Measurements from ENCODE around the gene TMC5. TPM values are rescaled to one million over a fixed set of nuclear protein-coding genes. Genes with fewer than 3 reads are reported as not detected.

TMC5 gene
- total and polyA plus RNA-seq, 2 of the 8 experiments (the other 6 are each of a cell fraction or from before 2014, with no cell fraction given) = 1.6 to 1.8 TPM

DNA sequence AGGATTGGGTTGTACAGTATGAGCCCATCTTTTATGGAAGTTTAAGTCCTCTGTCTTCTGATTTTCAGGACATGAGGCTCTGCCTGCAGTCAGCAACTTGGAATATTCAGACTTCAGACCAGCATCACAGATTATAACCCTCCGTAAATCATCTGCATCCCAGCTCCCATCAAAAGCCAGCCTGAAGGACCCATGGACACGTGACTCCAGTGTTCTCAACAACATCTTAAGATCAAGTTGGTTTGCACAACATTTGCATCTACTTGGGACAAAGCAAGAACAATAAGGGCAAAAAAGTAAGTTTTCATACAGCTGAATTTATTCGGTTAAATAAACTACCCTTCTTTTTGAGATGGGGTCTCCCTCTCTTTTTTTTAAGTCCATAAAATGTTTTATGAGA lies 12.7 kb downstream of the TMC5 start:
- CTCF ChIA-PET (ENCODE audit: partially characterized antibody) = interaction anchor here (0.6 to 2.0 kb wide), 2 partner anchors 72 to 90 kb away, joined by 3 to 5 read pairs; no protein-coding TSS in a partner anchor
- Histone ChIP-seq H2BK5ac (ENCODE audit: low read depth, low read length) (no peak overlapping the region), H2AFZ (ENCODE audit: low read length) (no peak overlapping the region), H2BK12ac (ENCODE audit: low read depth, low read length) (no peak overlapping the region), H2AK5ac (ENCODE audit: low read depth, low read length) (no peak overlapping the region), H3K27ac (ENCODE audit: low read depth, low read length) (no peak overlapping the region), H3K4me1 (replicated peaks in 1 of 4; ENCODE audit: control insufficient read depth in 3 of 4, insufficient read depth in 4 of 4, low read length in 3 of 4) (no peaks in the 10 kb centered on the region), H3K9ac (replicated peaks in 1 of 4; ENCODE audit: extremely low read depth in 1 of 4, low read depth in 3 of 4, low read length in 3 of 4) (no peak overlapping the region), H3K18ac (ENCODE audit: extremely low read depth, low read length) (no peak overlapping the region), H3K4me3 (ENCODE audit: extremely low read depth in 1 of 4, insufficient read depth in 2 of 4, low read depth in 3 of 4, low read length in 4 of 4) (no peak overlapping the region), H3K14ac (ENCODE audit: insufficient read length) (no peak overlapping the region), H3K4me2 (ENCODE audit: insufficient read depth in 1 of 2, low read depth in 2 of 2, low read length in 2 of 2) (no peak overlapping the region), H2BK15ac (ENCODE audit: low read length) (no peak overlapping the region), H3K56ac (replicated peaks; ENCODE audit: insufficient read length, low read depth, low read length) (no peak overlapping the region), H2BK120ac (replicated peaks; ENCODE audit: low read depth, low read length) (no peak overlapping the region), H3K23ac (ENCODE audit: insufficient read length) (no peak overlapping the region), H4K5ac (ENCODE audit: insufficient read length, low read depth, low read length) (no peak overlapping the region), H3K79me2 (ENCODE audit: control insufficient read depth in 1 of 2, insufficient read depth in 2 of 2, low read length in 2 of 2) (no peaks in the 10 kb centered on the region), H3K36me3 (ENCODE audit: control insufficient read depth in 2 of 4, insufficient read depth in 4 of 4, low read length in 3 of 4) (no peaks in the 10 kb centered on the region), H3K79me1 (ENCODE audit: low read depth, low read length) (no peaks in the 10 kb centered on the region), H4K20me1 (replicated peaks in 1 of 2; ENCODE audit: control insufficient read depth in 1 of 2, insufficient read depth in 2 of 2, low read length in 2 of 2) (no peaks in the 10 kb centered on the region), H4K91ac (replicated peaks; ENCODE audit: insufficient read length, low read length) (no peak overlapping the region), H4K8ac (ENCODE audit: extremely low read depth, insufficient read depth, low read length) (no peak overlapping the region), H3K27me3 (replicated peaks in 1 of 4; ENCODE audit: control insufficient read depth in 3 of 4, extremely low read depth in 1 of 4, insufficient read depth in 3 of 4, low read length in 3 of 4) (no peaks in the 10 kb centered on the region), H3K4ac (replicated peaks; ENCODE audit: insufficient read length, low read depth, low read length) (no peak overlapping the region), H3K9me3 (ENCODE audit: insufficient read depth in 2 of 2, low read depth in 1 of 2, low read length in 1 of 2) (no peaks in the 10 kb centered on the region), H2BK20ac (ENCODE audit: low read length) (no peak overlapping the region), H3K23me2 (ENCODE audit: low read depth, low read length) (no peaks in the 10 kb centered on the region)
- TF ChIP-seq CTBP2 (IDR thresholded peaks at IDR 0.05; ENCODE audit: borderline replicate concordance, insufficient read depth, insufficient read length, low read length) = no peak
- FAIRE-seq (no peak), DNase-seq (ENCODE audit: low read depth in 1 of 2, low spot score in 2 of 2) (no peak)
- WGBS, 2 experiments (ENCODE audit: extremely low coverage in 1 of 2, insufficient coverage in 1 of 2, insufficient read length in 1 of 2, insufficient replicate concordance in 2 of 2, low coverage in 1 of 2, low lambda C conversion rate in 2 of 2, missing lambda C conversion rate in 1 of 2) = 87% methylated on average over 3 of the region's 3 CpGs; no CpG with 5 or more reads in 1 of the 2 experiments
- POLR2A ChIA-PET (ENCODE audit: partially characterized antibody) = no interaction called here
